Loucy (cell line): ENCODE data around the gene NKIRAS1.
"Not testable (repeated sequence)": the region's sequence is repeated elsewhere in the genome, so short reads cannot be mapped to it uniquely, and the experiment has no call there.

ENCODE experiments used
- H2AFZ ChIP-seq: fragments of 200-600 bp; sonication (generic); 2 replicates; pipeline ENCODE4 v1.6.0; 2016; ENCODE audit warnings: antibody characterized with exemption, mild to moderate bottlenecking, low read length, moderate library complexity
- H3F3A ChIP-seq: fragments of 200-600 bp; 2 replicates; pipeline ENCODE4 v1.6.0; 2016; ENCODE audit warnings: antibody characterized with exemption, low read depth, mild to moderate bottlenecking
- H3K27me3 ChIP-seq: fragments of 200-600 bp; sonication (generic); 2 replicates; pipeline ENCODE4 v1.6.1; 2014; ENCODE audit warnings: low read length, mild to moderate bottlenecking; ENCODE audit not compliant: insufficient read depth, poor library complexity, severe bottlenecking
- H3K36me3 ChIP-seq: fragments of 200-600 bp; sonication (generic); 2 replicates; pipeline ENCODE4 v1.6.1; 2016; ENCODE audit warnings: low read length; ENCODE audit not compliant: insufficient read depth
- H3K4me1 ChIP-seq: fragments of 200-600 bp; sonication (generic); 2 replicates; pipeline ENCODE4 v1.5.1; 2014; ENCODE audit warnings: low read length, mild to moderate bottlenecking; ENCODE audit not compliant: insufficient read depth, poor library complexity, severe bottlenecking
- H3K4me2 ChIP-seq: fragments of 200-600 bp; sonication (generic); 2 replicates; pipeline ENCODE4 v1.6.0; 2014; ENCODE audit warnings: antibody characterized with exemption, low read length, low read depth, mild to moderate bottlenecking; ENCODE audit not compliant: poor library complexity, severe bottlenecking
- H3K4me3 ChIP-seq: fragments of 200-600 bp; sonication (generic); 2 replicates; pipeline ENCODE4 v1.5.1; 2014; ENCODE audit warnings: low read length, mild to moderate bottlenecking, mixed read lengths; ENCODE audit not compliant: poor library complexity, severe bottlenecking
- H3K79me2 ChIP-seq: fragments of 200-600 bp; sonication (generic); 2 replicates; pipeline ENCODE4 v1.6.1; 2014; ENCODE audit warnings: low read length; ENCODE audit not compliant: insufficient read depth
- H3K9ac ChIP-seq: fragments of 200-600 bp; sonication (generic); 2 replicates; pipeline ENCODE4 v1.6.0; 2014; ENCODE audit warnings: mild to moderate bottlenecking, low read depth, low read length, moderate library complexity; ENCODE audit not compliant: poor library complexity, severe bottlenecking
- H3K9me2 ChIP-seq: fragments of 200-600 bp; sonication (generic); replicated peaks from 2 replicates; pipeline ENCODE4 v1.6.1; 2016; ENCODE audit warnings: low read depth, low read length, mixed read lengths
- H3K9me3 ChIP-seq: fragments of 200-600 bp; sonication (generic); 2 replicates; pipeline ENCODE4 v1.6.1; 2014; ENCODE audit warnings: mild to moderate bottlenecking, antibody characterized with exemption, low read length, low read depth; ENCODE audit not compliant: insufficient read depth
- H4K20me1 ChIP-seq: fragments of 200-600 bp; sonication (generic); 2 replicates; pipeline ENCODE4 v1.6.0; 2014; ENCODE audit warnings: antibody characterized with exemption, low read length, mild to moderate bottlenecking; ENCODE audit not compliant: insufficient read depth, poor library complexity, severe bottlenecking
- CTCF ChIP-seq: fragments of 200-600 bp; sonication (generic); conservative IDR thresholded peaks from 2 replicates; pipeline ENCODE4 v1.5.1; 2014; ENCODE audit warnings: mild to moderate bottlenecking, antibody characterized with exemption, low read length
- EZH2phosphoT487 ChIP-seq: fragments of 200-600 bp; IDR thresholded peaks from 2 replicates; pipeline ENCODE4 v1.6.1; 2018; ENCODE audit warnings: antibody characterized with exemption, mild to moderate bottlenecking, moderate library complexity, borderline replicate concordance

NKIRAS1 gene

GRCh38 chr3:23884481-23884880, 32.3 kb downstream of the NKIRAS1 start:
- Histone ChIP-seq H3K9me3 (no peaks in the 10 kb centered on the region), H3F3A (no peaks in the 10 kb centered on the region), H3K36me3 (peaks cover 49% of the 10 kb centered on the region; the same call in 1 of the 2 replicates), H2AFZ (no peak overlapping the region), H3K4me2 (no peak overlapping the region), H3K4me3 (no peak overlapping the region), H3K9me2 (no peaks in the 10 kb centered on the region), H3K4me1 (peaks cover 13% of the 10 kb centered on the region), H3K9ac (no peak overlapping the region), H3K79me2 (peaks cover 93% of the 10 kb centered on the region), H3K27me3 (no peaks in the 10 kb centered on the region), H4K20me1 (peaks cover 82% of the 10 kb centered on the region)
- peak; percentile 19; the same call in 1 of the 2 replicates for TF ChIP-seq CTCF
- TF ChIP-seq EZH2phosphoT487, result no peak

- Histone ChIP-seq H4K20me1 (peaks cover 78% of the 10 kb centered on the region), H3K4me1 (peaks cover 13% of the 10 kb centered on the region), H3K9me2 (no peaks in the 10 kb centered on the region), H3K79me2 (peaks cover 94% of the 10 kb centered on the region), H3K9ac (no peak overlapping the region), H3K27me3 (no peaks in the 10 kb centered on the region), H3K4me3 (no peak overlapping the region), H3K36me3 (peaks cover 40% of the 10 kb centered on the region; the same call in 1 of the 2 replicates), H2AFZ (no peak overlapping the region), H3K4me2 (no peak overlapping the region), H3F3A (no peaks in the 10 kb centered on the region), H3K9me3 (no peaks in the 10 kb centered on the region)
- TF ChIP-seq CTCF (no peak), EZH2phosphoT487 (no peak)
These were observed 34.3 kb downstream of the NKIRAS1 start for GRCh38 chr3:23882487-23882918.

- peaks cover 94% of the 10 kb centered on the region for H3K79me2 ChIP-seq
- H3K9me3 ChIP-seq, H3F3A ChIP-seq, H2AFZ ChIP-seq, H3K27me3 ChIP-seq, H3K9ac ChIP-seq, H3K9me2 ChIP-seq: not testable (repeated sequence)
- H3K36me3 ChIP-seq, result peaks cover 37% of the 10 kb centered on the region; the same call in 1 of the 2 replicates
- peak overlapping the region; percentile 11 for H3K4me3 ChIP-seq
- peak overlapping the region; percentile 43 for H3K4me2 ChIP-seq
- peaks cover 79% of the 10 kb centered on the region for H4K20me1 ChIP-seq
- peaks cover 13% of the 10 kb centered on the region for H3K4me1 ChIP-seq
These were observed 34.8 kb downstream of the NKIRAS1 start for GRCh38 chr3:23881993-23882392.

GRCh38 chr3:23880703-23881339, 36.0 kb downstream of the NKIRAS1 start:
- H3K4me2 ChIP-seq, result peak overlapping the region; percentile 43
- no peaks in the 10 kb centered on the region for H3K9me2 ChIP-seq
- peaks cover 95% of the 10 kb centered on the region for H3K79me2 ChIP-seq
- peaks cover 33% of the 10 kb centered on the region; the same call in 1 of the 2 replicates for H3K36me3 ChIP-seq
- no peaks in the 10 kb centered on the region for H3K9me3 ChIP-seq
- H2AFZ ChIP-seq, result no peak overlapping the region
- peak overlapping the region; percentile 11 for H3K4me3 ChIP-seq
- TF ChIP-seq CTCF, result no peak
- TF ChIP-seq EZH2phosphoT487, result no peak
- peaks cover 13% of the 10 kb centered on the region for H3K4me1 ChIP-seq
- H4K20me1 ChIP-seq, result peaks cover 79% of the 10 kb centered on the region
- H3K9ac ChIP-seq, result no peak overlapping the region
- H3F3A ChIP-seq, result no peaks in the 10 kb centered on the region
- no peaks in the 10 kb centered on the region for H3K27me3 ChIP-seq
